Gastroesophageal sphincter (tissue), 3 donors: Measurements from ENCODE around the gene SLC25A45.

Experiments used
- EP300 ChIP-seq: sonication (generic); formaldehyde crosslinking; IDR thresholded peaks from one replicate; pipeline ENCODE4 v1.6.1; 2017; ENCODE audit warnings: antibody characterized with exemption, mild to moderate bottlenecking
- POLR2A ChIP-seq, 2 donors: fragments of 450-650 bp; IDR thresholded peaks; one replicate each; pipeline ENCODE4 v1.6.1; 2017; ENCODE audit warnings: antibody characterized with exemption in 2 of 2, mild to moderate bottlenecking in 2 of 2, moderate library complexity in 1 of 2
- TF ChIP-seq, protein P1 (sequence below), 4 experiments: fragments of 200-600 bp in 2 of 4; fragments of 450-650 bp in 2 of 4; sonication (generic) in 1 of 4; IDR thresholded peaks; one replicate each; pipeline ENCODE4 v1.5.1; 2017 to 2019; ENCODE audit warnings: antibody characterized with exemption in 4 of 4, mild to moderate bottlenecking in 2 of 4, moderate library complexity in 2 of 4

DNA sequence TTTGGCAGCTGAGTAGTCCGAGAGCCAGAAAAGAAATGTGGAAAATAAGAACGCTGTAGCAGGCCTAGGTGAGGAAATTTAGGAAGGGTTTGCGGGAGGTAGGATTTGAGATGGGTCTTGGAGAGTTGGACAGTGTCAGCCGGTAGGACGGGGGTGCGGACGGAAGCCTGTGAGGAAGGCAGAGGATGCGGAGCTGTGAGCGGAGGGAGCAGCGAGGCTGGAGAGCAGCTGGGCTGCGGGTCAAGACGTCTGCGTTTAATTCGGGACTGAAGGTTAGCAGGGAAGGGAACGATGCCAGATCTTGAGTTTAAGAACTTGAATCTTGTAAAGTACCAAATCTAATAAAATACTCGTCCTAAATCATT is 28.6 kb downstream of the SLC25A45 start:
- TF ChIP-seq, protein P1, sequence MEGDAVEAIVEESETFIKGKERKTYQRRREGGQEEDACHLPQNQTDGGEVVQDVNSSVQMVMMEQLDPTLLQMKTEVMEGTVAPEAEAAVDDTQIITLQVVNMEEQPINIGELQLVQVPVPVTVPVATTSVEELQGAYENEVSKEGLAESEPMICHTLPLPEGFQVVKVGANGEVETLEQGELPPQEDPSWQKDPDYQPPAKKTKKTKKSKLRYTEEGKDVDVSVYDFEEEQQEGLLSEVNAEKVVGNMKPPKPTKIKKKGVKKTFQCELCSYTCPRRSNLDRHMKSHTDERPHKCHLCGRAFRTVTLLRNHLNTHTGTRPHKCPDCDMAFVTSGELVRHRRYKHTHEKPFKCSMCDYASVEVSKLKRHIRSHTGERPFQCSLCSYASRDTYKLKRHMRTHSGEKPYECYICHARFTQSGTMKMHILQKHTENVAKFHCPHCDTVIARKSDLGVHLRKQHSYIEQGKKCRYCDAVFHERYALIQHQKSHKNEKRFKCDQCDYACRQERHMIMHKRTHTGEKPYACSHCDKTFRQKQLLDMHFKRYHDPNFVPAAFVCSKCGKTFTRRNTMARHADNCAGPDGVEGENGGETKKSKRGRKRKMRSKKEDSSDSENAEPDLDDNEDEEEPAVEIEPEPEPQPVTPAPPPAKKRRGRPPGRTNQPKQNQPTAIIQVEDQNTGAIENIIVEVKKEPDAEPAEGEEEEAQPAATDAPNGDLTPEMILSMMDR (IDR thresholded peaks at IDR 0.05): no peak
- TF ChIP-seq POLR2A (IDR thresholded peaks at IDR 0.05) (no peak), EP300 (no peak)
